ENCODE data around the gene SMC5. TPM values are rescaled to one million over a fixed set of nuclear protein-coding genes. Genes with fewer than 3 reads are reported as not detected.

SMC5 gene
- total RNA-seq, 1 experiment from 2014 or later: 41.9 TPM

DNA sequence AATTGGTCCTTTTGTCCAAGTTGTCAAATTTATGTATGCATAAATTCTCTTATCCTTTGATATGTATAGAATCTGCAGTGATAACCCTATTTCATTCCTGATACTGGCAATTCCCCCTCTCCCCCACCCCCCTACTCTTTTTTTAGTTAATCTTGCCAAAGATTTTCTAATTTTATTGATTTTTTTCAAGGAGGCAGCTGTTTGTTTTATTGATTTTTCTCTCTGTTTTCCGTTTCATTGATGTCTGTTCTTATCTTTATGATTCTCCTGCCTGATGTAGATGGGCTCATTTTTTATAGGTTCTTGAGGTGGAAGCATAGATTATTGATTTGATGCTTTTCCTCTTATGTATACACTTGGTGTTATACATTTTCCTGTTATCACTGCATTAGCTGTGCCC lies 34.4 kb downstream of the SMC5 start:
- intact Hi-C loops (cut with micrococcal nuclease; ENCODE audit: unreplicated experiment): no loop called here
- CTCF ChIA-PET: interaction anchor here (0.6 kb wide), 1 partner anchor 318 kb away, joined by 7 read pairs; no protein-coding TSS in a partner anchor
- H2AFZ ChIP-seq: no peak overlapping the region
- 0 out of 2 replicates have a peak, but pooled peaks cover under 1% of the 10 kb centered on the region for H4K20me1 ChIP-seq (ENCODE audit: insufficient read depth)
- H3K9me2 ChIP-seq (ENCODE audit: insufficient read depth): no peaks in the 10 kb centered on the region
- H3K27me3 ChIP-seq (ENCODE audit: insufficient read depth, low read depth): no peaks in the 10 kb centered on the region
- peaks cover 18% of the 10 kb centered on the region for H3K79me2 ChIP-seq (ENCODE audit: low read depth)
- 0 out of 2 replicates have a peak, but pooled peaks cover 4% of the 10 kb centered on the region for H3K9me3 ChIP-seq (ENCODE audit: insufficient read depth, low read depth)
- POLR2A ChIA-PET (ENCODE audit: unreplicated experiment): interaction anchor here (0.6 kb wide), 1 partner anchor 1973 kb away, joined by 5 read pairs; no protein-coding TSS in a partner anchor
- peaks cover 38% of the 10 kb centered on the region for H3K36me3 ChIP-seq (ENCODE audit: low read depth)
- BruUV-seq (replicated peaks): no TSS peak
- H3K4me3 ChIP-seq: no peak overlapping the region
- no peak overlapping the region for H3K27ac ChIP-seq
- TF ChIP-seq EZH2 (IDR thresholded peaks at IDR 0.05; ENCODE audit: low read depth) (no peak), CTCF (conservative IDR thresholded peaks at IDR 0.05) (no peak)
- H3K4me2 ChIP-seq: no peak overlapping the region
- peaks cover 5% of the 10 kb centered on the region; the same call in 1 of the 2 replicates for H3F3A ChIP-seq (ENCODE audit: insufficient read depth, low read depth)
- no peaks in the 10 kb centered on the region for H3K4me1 ChIP-seq (replicated peaks; ENCODE audit: insufficient read depth)
- DNase-seq: no peak

DNA sequence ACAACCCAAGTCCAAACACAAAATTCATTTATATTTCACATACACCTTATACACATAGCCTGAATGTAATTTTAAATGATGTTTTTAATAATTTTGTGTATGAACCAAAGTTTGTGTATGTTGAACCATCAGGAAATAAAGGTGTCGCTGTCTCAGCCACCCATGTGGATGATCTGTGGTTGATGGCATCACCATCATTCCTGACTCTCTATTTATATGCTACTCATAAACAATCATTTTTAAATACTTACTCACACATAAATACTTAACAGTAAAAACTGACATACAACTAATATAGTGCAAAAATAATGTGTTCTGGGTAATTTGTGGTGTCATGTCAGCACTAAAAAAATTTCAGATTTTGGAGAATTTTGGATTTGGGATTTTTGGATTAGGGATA lies 38.4 kb downstream of the SMC5 start:
- TF ChIP-seq CTCF (conservative IDR thresholded peaks at IDR 0.05) (no peak), EZH2 (IDR thresholded peaks at IDR 0.05; ENCODE audit: low read depth) (no peak)
- CTCF ChIA-PET: no interaction called here
- H3K9me3 ChIP-seq (ENCODE audit: insufficient read depth, low read depth): no peaks in the 10 kb centered on the region
- no peak overlapping the region for H3K4me3 ChIP-seq
- POLR2A ChIA-PET (ENCODE audit: unreplicated experiment): interaction anchor here (0.5 kb wide), 1 partner anchor 289 kb away, joined by 4 read pairs; no protein-coding TSS in a partner anchor
- H3K27ac ChIP-seq: no peak overlapping the region
- no peaks in the 10 kb centered on the region for H3K27me3 ChIP-seq (ENCODE audit: insufficient read depth, low read depth)
- H2AFZ ChIP-seq: no peak overlapping the region
- peaks cover 15% of the 10 kb centered on the region for H3K79me2 ChIP-seq (ENCODE audit: low read depth)
- no peaks in the 10 kb centered on the region for H3K9me2 ChIP-seq (ENCODE audit: insufficient read depth)
- no peak overlapping the region for H3K4me2 ChIP-seq
- no TSS peak for BruUV-seq (replicated peaks)
- peaks cover 53% of the 10 kb centered on the region for H3K36me3 ChIP-seq (ENCODE audit: low read depth)
- H3F3A ChIP-seq (ENCODE audit: insufficient read depth, low read depth): peaks cover 5% of the 10 kb centered on the region; the same call in 1 of the 2 replicates
- no peaks in the 10 kb centered on the region for H3K4me1 ChIP-seq (replicated peaks; ENCODE audit: insufficient read depth)
- peaks cover 3% of the 10 kb centered on the region; the same call in 1 of the 2 replicates for H4K20me1 ChIP-seq (ENCODE audit: insufficient read depth)
- DNase-seq: no peak
- intact Hi-C loops (cut with micrococcal nuclease; ENCODE audit: unreplicated experiment): no loop called here

- TF ChIP-seq EZH2 (IDR thresholded peaks at IDR 0.05; ENCODE audit: low read depth): no peak
- no peak for TF ChIP-seq CTCF (conservative IDR thresholded peaks at IDR 0.05)
- no peak overlapping the region for H3K27ac ChIP-seq
- H3K79me2 ChIP-seq (ENCODE audit: low read depth): peaks cover 12% of the 10 kb centered on the region
- BruUV-seq (replicated peaks): no TSS peak
- H3F3A ChIP-seq (ENCODE audit: insufficient read depth, low read depth): peaks cover 5% of the 10 kb centered on the region; the same call in 1 of the 2 replicates
- no peak overlapping the region for H3K4me2 ChIP-seq
- ChIA-PET CTCF (no interaction called here), POLR2A (ENCODE audit: unreplicated experiment) (no interaction called here)
- H3K9me2 ChIP-seq (ENCODE audit: insufficient read depth): no peaks in the 10 kb centered on the region
- H3K9me3 ChIP-seq (ENCODE audit: insufficient read depth, low read depth): no peaks in the 10 kb centered on the region
- no peak for DNase-seq
- H3K36me3 ChIP-seq (ENCODE audit: low read depth): peaks cover 47% of the 10 kb centered on the region
- H3K4me1 ChIP-seq (replicated peaks; ENCODE audit: insufficient read depth): no peaks in the 10 kb centered on the region
- intact Hi-C loops (cut with micrococcal nuclease; ENCODE audit: unreplicated experiment): no loop called here
- no peak overlapping the region for H2AFZ ChIP-seq
- H3K4me3 ChIP-seq: no peak overlapping the region
- H3K27me3 ChIP-seq (ENCODE audit: insufficient read depth, low read depth): no peaks in the 10 kb centered on the region
- H4K20me1 ChIP-seq (ENCODE audit: insufficient read depth): peaks cover 3% of the 10 kb centered on the region; the same call in 1 of the 2 replicates
These were observed 39.5 kb downstream of the SMC5 start for GRCh38 chr9:70298245-70298771.
